ENCODE results near the gene ZNF775. TPM values are rescaled to one million over a fixed set of nuclear protein-coding genes. Genes with fewer than 3 reads are reported as not detected.

The ZNF775 gene
- total RNA-seq, 1 donor from 2014 or later: 8.0 TPM

GRCh38 chr7:150388709-150389531 is 9.8 kb downstream of the ZNF775 start:
- H3K4me3 Mint-ChIP-seq: no peak overlapping the region
- H3K36me3 Mint-ChIP-seq (ENCODE audit: low read depth): peaks cover 4% of the 10 kb centered on the region
- ChIA-PET POLR2A (interaction anchor here (0.8 to 1.4 kb wide), 2 partner anchors 15 to 23 kb away, joined by 3 to 4 read pairs; no protein-coding TSS in a partner anchor), CTCF (interaction anchor here (1.7 kb wide), 1 partner anchor 33 kb away, joined by 5 read pairs; no protein-coding TSS in a partner anchor)
- TF ChIP-seq CTCF (IDR thresholded peaks at IDR 0.05): no peak
- ATAC-seq (ENCODE audit: low read depth) (peak; percentile 31), DNase-seq (no peak)
- H3K27me3 Mint-ChIP-seq: no peaks in the 10 kb centered on the region
- no peak overlapping the region for H3K27ac Mint-ChIP-seq
- no peaks in the 10 kb centered on the region for H3K9me3 Mint-ChIP-seq
- intact Hi-C loops (cut with micrococcal nuclease): no loop called here
- no peaks in the 10 kb centered on the region for H3K4me1 Mint-ChIP-seq

- H3K36me3 Mint-ChIP-seq (ENCODE audit: low read depth): peaks cover 4% of the 10 kb centered on the region
- TF ChIP-seq CTCF (IDR thresholded peaks at IDR 0.05): no peak
- ATAC-seq (ENCODE audit: low read depth) (no peak), DNase-seq (no peak)
- H3K4me1 Mint-ChIP-seq: no peaks in the 10 kb centered on the region
- H3K4me3 Mint-ChIP-seq: no peak overlapping the region
- no peaks in the 10 kb centered on the region for H3K9me3 Mint-ChIP-seq
- ChIA-PET POLR2A (interaction anchor here (0.8 to 1.4 kb wide), 2 partner anchors 15 to 23 kb away, joined by 3 to 4 read pairs; no protein-coding TSS in a partner anchor), CTCF (interaction anchor here (1.7 kb wide), 1 partner anchor 34 kb away, joined by 5 read pairs; no protein-coding TSS in a partner anchor)
- no peaks in the 10 kb centered on the region for H3K27me3 Mint-ChIP-seq
- H3K27ac Mint-ChIP-seq: no peak overlapping the region
- intact Hi-C loops (cut with micrococcal nuclease): no loop called here
Observed at GRCh38 chr7:150389532-150389816, 10.3 kb downstream of the ZNF775 start.

- no peaks in the 10 kb centered on the region for H3K4me1 Mint-ChIP-seq
- no peak overlapping the region for H3K4me3 Mint-ChIP-seq
- CTCF ChIA-PET: no interaction called here
- POLR2A ChIA-PET: no interaction called here
- ATAC-seq (ENCODE audit: low read depth) (no peak), DNase-seq (no peak)
- TF ChIP-seq CTCF (IDR thresholded peaks at IDR 0.05): no peak
- H3K36me3 Mint-ChIP-seq (ENCODE audit: low read depth): peaks cover 4% of the 10 kb centered on the region
- H3K9me3 Mint-ChIP-seq: no peaks in the 10 kb centered on the region
- H3K27ac Mint-ChIP-seq: no peak overlapping the region
- H3K27me3 Mint-ChIP-seq: no peaks in the 10 kb centered on the region
- intact Hi-C loops (cut with micrococcal nuclease): no loop called here
Observed at GRCh38 chr7:150390205-150390604, 11.1 kb downstream of the ZNF775 start.

- CTCF ChIA-PET: no interaction called here
- POLR2A ChIA-PET: interaction anchor here (0.5 to 1.1 kb wide), 3 partner anchors 13 to 27 kb away, joined by 3 to 4 read pairs (median 3); no protein-coding TSS in a partner anchor
- no peak for DNase-seq
- no peak for TF ChIP-seq CTCF (IDR thresholded peaks at IDR 0.05)
- Mint-ChIP-seq H3K36me3 (ENCODE audit: low read depth) (peaks cover 21% of the 10 kb centered on the region), H3K4me3 (no peak overlapping the region), H3K4me1 (no peaks in the 10 kb centered on the region), H3K27ac (no peak overlapping the region), H3K27me3 (no peaks in the 10 kb centered on the region), H3K9me3 (no peaks in the 10 kb centered on the region)
- intact Hi-C loops (cut with micrococcal nuclease): no loop called here
- no peak for ATAC-seq (ENCODE audit: low read depth)
Observed at GRCh38 chr7:150393325-150393724, 14.2 kb downstream of the ZNF775 start.

GRCh38 chr7:150396426-150396825 is 17.3 kb downstream of the ZNF775 start:
- ATAC-seq (ENCODE audit: low read depth) (no peak), DNase-seq (no peak)
- H3K4me3 Mint-ChIP-seq: no peak overlapping the region
- no peaks in the 10 kb centered on the region for H3K9me3 Mint-ChIP-seq
- no peaks in the 10 kb centered on the region for H3K27me3 Mint-ChIP-seq
- intact Hi-C loops (cut with micrococcal nuclease): no loop called here
- no peak overlapping the region for H3K27ac Mint-ChIP-seq
- peaks cover 14% of the 10 kb centered on the region for H3K4me1 Mint-ChIP-seq
- TF ChIP-seq CTCF (IDR thresholded peaks at IDR 0.05): no peak
- POLR2A ChIA-PET: no interaction called here
- CTCF ChIA-PET: no interaction called here
- H3K36me3 Mint-ChIP-seq (ENCODE audit: low read depth): peaks cover 22% of the 10 kb centered on the region

All from activated B cell treated with CpG ODN at 0.5 μM for 24 hours (primary cell).